GM19239 (cell line): ENCODE measurements around the gene GRIK2.

Experiments used
- DNase-seq: peaks from one replicate; pipeline ENCODE4 v3.0.0; 2011; ENCODE audit warnings: low spot score; ENCODE audit not compliant: insufficient read length
- FAIRE-seq: peaks from 2 replicates; lab custom pipeline; 2011; peaks lifted over from hg19 to GRCh38; lab: Jason Lieb, UNC

Gene GRIK2

DNA sequence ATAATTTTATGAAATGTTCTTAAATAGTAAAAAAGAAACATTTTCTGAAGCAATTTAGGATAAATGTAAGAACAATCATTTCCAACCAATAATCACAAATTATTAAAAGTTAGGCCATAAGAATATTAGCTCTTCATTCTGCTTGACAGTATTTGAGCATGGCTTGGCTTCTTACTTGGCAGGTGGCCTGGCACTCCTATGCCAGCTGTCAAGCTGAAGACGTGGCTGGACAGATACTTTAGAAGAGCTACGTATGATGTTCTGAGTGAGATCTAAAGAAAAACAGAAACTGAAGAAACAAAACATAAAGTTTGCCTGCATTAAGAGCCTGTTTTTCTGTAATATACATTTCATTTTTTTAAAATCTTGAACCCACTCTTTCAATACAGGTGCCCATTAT, 438.9 kb downstream of the GRIK2 start:
- no peak for FAIRE-seq
- DNase-seq = no peak

DNA sequence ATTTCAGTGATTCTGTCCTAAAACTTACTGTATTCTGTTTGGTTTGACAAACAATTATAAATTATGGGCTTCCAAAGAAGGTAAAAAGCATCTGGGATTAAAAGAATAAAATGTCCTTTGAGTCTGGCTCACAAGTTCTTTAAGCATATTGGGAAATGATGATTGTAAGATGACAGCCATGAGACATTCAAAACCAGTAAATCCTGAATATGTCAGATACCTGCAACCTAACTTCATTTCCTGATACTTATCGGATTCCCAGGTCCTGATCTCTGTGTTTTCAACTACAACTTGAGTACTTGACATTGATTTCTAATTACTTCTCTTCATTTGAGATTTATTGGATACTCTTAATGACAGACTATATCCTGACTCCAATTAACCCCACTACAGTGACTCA, 446.6 kb downstream of the GRIK2 start:
- FAIRE-seq (no peak), DNase-seq (no peak)

DNA sequence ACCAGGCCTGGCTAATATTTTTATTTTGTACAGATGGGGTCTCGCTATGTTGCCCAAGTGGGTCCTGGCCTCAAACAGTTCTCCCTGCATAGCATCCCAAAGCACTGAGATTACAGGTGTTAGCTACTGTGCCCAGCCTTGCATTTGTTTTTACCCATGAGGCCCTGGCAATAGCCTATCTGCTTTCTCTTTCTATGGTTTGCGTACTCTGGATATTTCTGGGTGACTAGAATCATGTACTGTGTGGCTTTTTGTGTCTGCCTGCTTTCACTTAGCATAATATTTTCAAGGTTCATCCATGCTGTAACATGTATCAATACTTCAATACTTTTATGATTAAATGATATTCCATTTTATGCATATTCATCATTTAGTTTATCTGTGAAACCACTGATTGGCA, 451.7 kb downstream of the GRIK2 start:
- DNase-seq = no peak
- no peak for FAIRE-seq

DNA sequence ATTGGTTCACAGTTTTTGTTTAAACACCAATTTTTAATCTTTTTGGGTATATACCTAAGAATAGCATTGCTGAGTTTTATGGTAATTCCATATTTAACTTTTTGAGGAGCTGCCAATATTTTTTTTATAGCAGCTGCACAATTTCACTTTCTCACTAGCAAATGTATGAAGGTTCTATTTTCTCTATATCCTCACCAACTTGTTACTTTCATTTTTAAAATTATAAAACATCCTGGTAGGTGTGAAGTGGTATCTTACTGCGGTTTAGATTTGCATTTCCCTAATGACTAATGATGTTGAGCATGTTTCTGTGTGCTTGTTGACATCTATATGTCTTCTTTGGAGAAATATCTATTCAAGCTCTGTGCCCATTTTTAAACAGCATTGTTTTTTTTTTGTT, 452.1 kb downstream of the GRIK2 start:
- FAIRE-seq (no peak), DNase-seq (no peak)

DNA sequence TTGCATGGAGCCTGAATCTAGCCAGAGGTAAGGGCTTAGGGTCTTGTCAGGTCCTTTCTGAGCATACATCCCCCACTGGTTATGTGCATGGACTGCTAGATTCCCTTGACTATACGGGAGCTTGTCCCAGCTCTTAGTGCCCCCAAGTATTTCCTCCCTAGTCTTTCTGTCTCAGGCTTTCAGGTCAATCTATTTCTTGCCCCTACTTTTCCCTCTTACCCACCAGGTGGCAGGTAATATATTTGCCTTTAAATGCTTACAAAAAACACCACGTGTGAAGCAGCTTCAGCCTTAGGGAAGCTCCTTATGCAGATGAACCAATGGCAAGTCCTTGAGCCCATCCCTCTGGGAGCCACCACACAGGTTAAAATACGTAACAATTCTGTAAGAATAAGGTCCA, 454.2 kb downstream of the GRIK2 start:
- FAIRE-seq = no peak
- DNase-seq = no peak

DNA sequence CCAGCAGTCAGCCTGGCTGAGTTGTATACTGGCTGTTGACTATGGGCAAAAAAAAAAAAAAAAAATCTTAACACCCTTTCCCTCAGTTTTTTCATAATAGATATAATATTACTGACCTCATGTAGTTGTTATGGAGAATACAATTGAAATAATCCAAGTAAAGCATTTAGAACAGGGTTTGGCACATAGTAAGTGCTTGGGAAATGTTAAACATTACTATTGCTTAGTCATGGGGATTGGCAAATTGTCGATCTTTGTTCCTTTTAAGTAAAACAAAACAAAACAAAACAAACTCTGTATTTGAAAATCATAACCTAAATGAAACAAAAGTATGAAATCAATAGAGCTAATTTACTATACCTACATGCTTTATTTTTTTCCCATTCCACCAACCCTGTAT, 458.4 kb downstream of the GRIK2 start:
- FAIRE-seq = no peak
- no peak for DNase-seq

DNA sequence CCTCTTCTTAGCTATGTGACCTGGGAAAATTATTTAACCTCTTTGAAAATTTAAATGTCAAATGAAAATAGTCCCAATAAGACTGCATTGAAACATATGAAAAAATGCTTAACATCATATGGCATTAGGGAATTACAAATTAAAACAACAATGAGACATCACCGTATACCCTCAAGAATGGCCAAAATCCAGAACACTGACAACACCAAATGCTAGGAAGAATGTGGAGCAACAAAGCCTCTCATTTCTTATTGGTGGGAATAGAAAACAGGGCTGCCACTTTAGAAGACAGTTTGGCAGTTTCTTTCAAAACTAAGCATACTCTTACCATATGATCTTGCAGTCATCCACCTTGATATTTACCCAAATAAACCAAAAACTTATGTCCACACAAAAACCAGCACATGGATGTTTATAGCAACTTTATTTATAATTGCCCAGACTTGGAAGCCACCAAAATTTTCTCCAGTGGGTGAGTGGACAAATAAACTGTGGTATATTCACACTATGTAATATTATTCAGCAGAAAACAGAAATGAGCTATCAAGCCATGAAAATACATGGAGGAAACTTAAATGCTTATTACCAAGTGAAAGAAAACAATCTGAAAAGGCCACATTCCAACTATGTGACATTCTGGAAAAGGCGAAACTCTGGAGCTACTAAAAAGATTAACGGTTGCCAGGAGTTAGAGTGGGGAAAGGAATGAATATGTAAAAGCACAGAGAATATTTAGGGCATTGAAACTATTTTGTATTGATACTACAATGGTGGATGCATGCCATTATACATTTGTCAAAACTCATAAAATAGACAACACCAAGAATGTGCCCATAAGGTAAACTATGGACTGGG, 459.9 kb downstream of the GRIK2 start:
- DNase-seq = no peak
- FAIRE-seq = no peak

DNA sequence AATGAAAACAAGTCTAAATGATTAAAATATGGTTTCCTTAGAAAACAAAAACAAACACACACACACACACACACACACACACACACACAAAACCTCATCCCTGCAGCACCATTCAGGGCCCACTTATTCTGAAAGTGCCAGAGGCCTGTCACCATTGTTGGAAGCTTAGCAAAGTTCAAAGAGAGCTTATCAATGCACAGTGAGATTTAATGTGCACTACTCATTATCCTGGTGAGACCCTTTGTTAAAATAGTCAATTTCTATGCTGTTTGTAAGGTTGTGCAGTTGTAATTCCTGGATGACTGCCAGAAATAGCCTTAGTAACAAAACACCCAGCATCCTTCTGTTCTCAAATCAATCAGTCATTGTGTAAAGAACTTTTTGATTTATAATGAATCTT, 482.9 kb downstream of the GRIK2 start:
- FAIRE-seq = no peak
- DNase-seq = no peak

DNA sequence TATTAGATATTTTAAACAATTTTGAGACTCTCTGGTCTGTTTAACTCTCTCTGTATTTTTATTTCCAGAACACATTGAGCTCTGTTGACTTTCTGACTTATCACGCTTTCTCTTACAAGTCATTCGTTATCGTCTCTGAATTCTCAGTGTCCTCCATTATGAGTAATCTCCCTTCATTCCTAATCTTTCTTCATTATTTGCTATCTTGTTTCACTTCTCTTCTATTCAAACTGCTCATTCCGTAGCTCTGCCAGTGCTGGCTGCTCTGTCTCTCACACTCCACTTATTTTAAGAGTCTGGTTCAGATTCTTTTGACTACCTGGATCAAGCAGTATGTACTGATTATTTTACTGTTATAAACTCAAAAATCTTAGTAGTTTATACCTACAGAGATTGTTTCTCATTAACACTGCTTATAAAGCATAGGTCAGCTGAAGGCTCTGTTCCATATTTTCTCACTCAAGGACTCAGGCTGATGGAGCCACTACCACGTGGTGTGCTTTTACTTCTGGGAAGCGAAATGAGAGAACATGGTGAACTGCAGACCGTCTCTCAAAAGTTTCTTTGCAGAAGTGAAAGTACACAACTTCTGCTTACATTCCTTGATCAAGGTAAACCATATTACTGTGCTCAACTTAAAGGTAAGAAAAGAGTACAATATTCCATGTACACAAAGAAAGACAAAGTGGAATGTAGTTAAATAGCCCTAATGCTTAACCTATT, 485.2 kb downstream of the GRIK2 start:
- FAIRE-seq (no peak), DNase-seq (no peak)

DNA sequence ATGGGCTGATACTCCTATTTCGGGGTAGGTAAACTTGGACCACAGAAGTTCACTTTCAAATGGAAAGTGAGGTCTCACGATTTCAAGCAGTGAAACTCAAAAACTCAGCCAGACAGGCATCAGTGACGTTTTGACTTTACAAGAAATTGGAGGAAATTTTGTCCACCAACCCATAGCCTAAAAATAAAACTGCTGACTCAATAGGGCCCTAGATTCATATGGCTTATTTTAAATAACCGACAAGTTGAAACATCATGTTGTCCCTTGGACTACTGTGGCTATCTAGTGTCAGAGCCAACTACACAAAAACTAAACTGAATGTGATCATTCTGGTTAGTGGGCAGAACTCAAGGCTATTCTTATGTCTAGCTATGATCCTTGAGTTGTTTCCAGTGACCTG, 486.3 kb downstream of the GRIK2 start:
- FAIRE-seq = no peak

DNA sequence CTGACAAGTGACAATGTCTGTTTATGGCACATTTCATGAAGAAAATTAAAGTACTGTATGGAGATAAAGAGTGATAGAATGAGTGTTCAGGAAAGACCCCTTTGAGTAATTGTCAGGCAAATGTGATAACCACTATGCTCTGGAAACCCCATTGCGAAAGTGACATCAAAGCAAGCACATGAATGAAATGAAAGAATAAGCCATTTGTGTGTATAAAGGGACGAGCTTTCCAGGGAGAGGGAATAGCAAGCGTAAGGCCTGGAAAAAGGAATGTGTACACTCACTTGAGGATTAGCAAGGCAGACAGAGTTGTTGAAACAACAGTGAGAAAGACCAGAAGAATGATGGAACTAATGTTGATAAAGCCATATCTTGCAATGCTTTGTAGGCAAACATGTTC, 490.0 kb downstream of the GRIK2 start:
- DNase-seq = no peak
- no peak for FAIRE-seq

More for the DNA sequence above, 486.3 kb downstream of the GRIK2 start:
- DNase-seq = no peak

DNA sequence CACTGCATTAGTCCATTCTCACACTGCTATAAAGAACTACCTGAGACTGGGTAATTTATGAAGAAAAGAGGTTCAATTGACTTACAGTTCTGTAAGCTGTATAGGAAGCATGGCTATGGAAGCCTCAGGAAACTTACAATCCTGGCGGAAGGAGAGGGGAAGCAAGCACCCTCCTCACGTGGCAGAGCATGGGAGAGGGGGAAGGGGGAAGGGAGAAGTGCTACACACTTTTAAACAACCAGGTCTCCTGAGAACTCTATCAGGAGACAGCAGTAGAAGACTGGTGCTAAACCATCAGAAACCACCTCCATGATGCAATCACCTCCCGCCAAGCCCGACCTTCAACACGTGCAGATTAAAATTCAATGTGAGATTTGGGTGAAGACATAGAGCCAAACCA, 494.0 kb downstream of the GRIK2 start:
- DNase-seq (no peak), FAIRE-seq (no peak)

DNA sequence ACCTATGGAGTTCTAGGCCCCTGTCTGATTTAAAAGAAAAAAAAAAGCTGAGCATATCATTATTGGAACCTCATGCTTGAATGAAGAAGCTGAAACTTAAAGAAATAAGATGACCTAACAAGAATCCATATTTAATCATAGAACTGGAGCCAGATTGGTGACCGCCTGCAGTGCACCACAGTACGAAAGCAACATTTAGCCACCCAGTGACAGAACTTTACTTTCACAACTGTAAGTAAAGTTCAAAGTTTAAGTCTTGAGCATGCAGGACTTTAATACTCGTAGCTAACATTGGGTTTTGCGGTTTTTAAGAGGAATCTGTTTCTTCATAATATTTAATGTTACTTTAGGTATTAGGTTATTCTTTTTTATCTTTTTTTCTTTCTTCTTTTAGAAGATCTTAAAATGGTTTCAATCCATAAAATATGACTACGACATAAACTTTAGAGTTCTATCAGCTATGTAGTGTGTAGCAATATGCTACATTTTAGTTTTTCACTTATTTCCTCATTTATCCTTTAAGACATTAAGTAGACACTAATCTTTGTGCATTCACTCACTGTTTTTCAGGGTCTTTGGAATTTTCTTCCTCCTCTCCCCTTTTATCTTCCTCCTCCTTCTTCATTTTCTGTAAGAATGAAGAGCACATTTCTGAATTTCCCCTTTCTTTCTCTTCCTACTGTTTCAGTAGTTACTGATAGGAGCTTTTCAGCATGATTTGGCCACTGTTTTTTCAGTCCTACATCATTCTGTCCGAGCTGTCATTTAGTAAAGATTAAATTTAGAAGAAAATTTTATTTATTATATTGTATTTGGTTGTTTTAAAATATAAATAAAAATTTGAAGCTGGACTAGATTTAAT, 514.1 kb downstream of the GRIK2 start:
- DNase-seq (no peak), FAIRE-seq (peak; percentile 21)

DNA sequence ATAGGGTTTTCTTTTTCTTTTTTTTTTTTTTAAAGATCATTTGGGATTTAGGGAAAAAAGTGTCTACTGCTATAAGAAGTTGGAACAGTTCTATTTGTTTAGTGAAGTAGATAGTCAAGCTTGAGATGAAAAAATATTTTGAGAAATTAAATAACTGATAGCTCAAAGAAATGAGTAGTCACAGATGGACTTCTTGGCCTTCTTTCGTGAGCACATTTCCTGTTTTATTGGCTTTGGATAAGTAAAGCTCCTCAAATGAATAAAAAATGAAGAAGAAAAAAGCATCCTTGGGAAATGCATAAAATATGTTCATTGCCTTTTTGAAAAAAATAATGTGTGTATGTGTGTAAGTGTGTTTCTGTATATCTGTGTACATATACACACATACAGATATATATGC, 515.9 kb downstream of the GRIK2 start:
- no peak for DNase-seq
- no peak for FAIRE-seq

DNA sequence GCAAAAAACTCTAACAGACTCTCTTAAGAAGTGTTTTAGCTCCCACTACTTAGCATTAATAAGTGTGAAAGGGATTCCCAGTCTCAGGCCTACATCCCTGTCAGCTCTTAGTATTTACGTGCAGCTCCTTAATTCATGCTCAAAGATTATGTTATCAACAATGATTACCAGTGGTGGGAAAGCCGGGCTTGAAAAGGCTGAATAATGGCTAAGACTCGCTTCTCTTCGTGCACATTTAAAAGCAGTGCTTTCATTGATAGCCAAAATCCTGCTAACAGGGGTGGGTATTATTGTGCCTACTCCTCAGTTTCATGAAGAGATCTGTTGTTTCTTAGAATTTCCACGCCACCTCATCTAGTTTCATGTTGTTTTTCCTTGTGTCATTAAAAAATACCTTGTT, 518.8 kb downstream of the GRIK2 start:
- FAIRE-seq (no peak), DNase-seq (no peak)

DNA sequence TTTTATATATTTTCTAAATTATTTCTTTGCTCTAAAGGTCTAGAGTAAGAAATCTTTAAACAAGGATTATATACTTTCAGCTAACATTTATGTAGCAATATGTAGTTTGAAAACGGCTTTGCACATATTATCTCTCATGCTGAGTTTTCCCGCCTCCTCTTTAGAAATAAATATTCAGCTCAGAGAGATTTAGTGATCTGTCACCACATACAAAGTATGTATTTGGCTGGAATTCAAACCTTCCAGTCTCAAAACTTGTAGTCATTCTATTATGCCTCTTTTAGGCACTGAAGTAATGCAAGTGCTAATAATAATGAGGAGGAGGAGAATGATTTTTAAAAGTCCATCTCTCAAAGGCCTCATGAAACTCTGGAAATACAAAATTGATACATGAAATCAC, 525.0 kb downstream of the GRIK2 start:
- DNase-seq (no peak), FAIRE-seq (no peak)

DNA sequence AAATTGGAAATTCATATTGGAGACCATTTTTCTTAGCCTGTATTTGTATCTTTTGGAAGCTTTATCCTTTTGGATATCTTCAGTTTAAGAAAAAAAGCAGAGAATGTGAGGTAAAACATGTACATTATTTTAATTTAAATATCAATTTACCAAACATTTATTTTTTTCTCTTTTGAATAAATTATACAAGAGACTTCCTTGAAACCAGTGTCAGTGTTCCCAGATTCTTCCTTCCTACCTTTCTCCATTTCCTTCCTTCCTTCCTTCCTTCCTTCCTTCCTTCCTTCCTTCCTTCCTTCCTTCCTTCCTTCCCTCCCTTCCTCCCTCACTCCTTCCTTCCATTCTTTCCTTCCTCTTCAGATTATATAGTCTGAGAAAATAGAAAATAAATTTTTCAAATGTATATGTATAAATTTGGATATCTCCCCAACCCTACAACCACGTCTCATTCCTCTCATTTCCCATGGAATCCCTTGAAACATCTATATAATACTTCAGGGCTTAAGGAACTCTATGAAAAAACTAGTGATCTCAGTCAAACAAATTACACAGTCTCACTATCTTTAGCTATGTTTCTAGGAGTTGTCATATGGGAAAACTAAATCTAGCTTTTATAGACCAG, 528.4 kb downstream of the GRIK2 start:
- FAIRE-seq = no peak

DNA sequence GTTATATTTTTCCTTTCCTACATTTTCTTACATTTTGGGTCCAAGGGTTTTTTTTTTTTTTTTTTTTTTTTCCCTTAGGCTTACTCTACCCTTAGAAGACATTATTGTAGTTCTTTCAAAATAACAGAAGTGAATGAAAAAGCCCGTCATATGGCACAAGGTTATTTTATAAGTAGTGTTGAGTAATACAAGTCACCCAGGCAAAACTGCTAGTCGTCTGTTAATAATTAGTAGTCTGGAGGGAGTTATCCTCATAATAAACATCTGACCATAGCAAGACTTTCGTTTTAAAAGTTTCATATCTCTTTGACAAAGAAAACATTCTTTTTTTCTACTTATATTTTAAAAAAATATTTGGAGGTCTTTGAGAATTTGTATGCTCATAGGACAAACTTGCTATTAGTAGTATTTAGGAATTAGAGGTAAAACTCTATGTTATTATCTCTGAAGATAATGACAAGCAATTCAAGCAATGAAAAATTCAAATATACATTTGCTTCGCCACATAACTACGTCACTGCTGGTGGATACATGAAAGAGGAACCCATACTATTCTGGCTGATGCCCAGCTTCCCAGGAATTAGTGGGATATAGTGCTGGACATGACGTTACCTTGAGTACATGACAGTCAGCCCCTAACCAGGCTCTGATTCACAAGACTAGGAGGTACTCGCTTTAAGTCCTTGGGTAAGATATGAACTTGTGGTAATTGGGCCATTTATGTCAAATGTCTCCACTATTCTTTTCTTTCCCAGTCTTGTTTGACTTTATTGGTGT, 532.8 kb downstream of the GRIK2 start:
- no peak for DNase-seq
- FAIRE-seq = no peak

More for the DNA sequence above, 528.4 kb downstream of the GRIK2 start:
- DNase-seq = no peak

DNA sequence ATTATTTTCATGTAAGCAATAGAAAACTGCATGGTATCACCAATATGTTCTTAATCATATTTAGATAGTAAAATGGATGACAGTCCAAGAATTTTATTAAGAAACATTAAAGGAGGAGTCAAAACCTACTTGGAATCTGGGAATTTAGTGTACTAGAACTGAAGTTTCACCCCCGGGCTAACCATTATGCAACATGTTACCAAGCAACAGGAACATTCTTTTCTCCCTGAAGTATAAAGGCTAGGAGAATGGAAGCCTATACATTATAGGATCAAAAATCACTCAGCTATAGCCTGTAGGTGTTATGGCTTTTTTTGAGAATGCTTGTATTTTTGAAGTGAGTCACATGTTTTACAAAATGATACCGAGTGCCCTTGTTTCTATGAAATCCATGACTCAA, 538.3 kb downstream of the GRIK2 start:
- FAIRE-seq (no peak), DNase-seq (no peak)

DNA sequence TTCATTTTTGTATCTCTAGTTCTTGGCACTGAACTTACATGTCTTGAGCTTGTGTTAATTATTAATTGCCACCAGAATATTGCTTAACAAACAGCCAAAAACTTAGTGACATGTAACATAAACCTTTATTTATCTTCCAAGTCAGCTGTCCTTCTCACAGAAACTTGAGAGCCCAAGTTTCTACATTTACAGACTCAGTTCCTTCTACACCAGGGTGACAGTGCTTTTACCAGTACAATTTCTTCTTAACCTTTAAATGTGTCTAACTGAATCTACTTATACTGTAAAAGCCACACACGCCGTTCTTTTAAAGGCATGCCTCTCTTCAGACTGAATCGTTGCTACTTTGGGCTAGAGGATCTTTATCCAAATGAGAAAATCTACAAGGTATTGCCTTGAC, 539.2 kb downstream of the GRIK2 start:
- FAIRE-seq = no peak
- no peak for DNase-seq
